WTC11 (cell line): ENCODE results near the gene OPA1. TPM values are rescaled to one million over a fixed set of nuclear protein-coding genes. Genes with fewer than 3 reads are reported as not detected.

ENCODE experiments used
- ATAC-seq: fragments of 200-7000 bp; cut with Tn5 transposase; 2 replicates; pipeline ENCODE4 v1.10.0; 2021; ENCODE audit warnings: mild to moderate bottlenecking, moderate library complexity
- CTCF ChIA-PET: fragments of 300-600 bp; sonication (Branson Sonifier 250); formaldehyde crosslinking; loops from one replicate; lab custom pipeline; 2021; ENCODE audit warnings: antibody characterized with exemption; lab: Charles Lee
- POLR2A ChIA-PET: fragments of 350-600 bp; sonication (Branson Sonifier 250); formaldehyde crosslinking; loops from one replicate; lab custom pipeline; 2021; ENCODE audit warnings: antibody characterized with exemption; lab: Charles Lee
- DNase-seq: peaks from one replicate; pipeline ENCODE4 v3.0.0; 2021; ENCODE audit warnings: low spot score
- H3K27ac Mint-ChIP-seq: 2 replicates; pipeline ENCODE4 v1.8.0; 2021; ENCODE audit warnings: mixed read lengths
- H3K27me3 Mint-ChIP-seq: 2 replicates; pipeline ENCODE4 v1.8.0; 2021; ENCODE audit warnings: low read depth, mild to moderate bottlenecking, moderate library complexity, mixed read lengths
- H3K36me3 Mint-ChIP-seq: 2 replicates; pipeline ENCODE4 v1.8.0; 2021; ENCODE audit warnings: mixed read lengths
- H3K4me1 Mint-ChIP-seq: 2 replicates; pipeline ENCODE4 v1.8.0; 2022; ENCODE audit warnings: mixed read lengths
- H3K4me3 Mint-ChIP-seq: 2 replicates; pipeline ENCODE4 v1.8.0; 2021; ENCODE audit warnings: mild to moderate bottlenecking, moderate library complexity, mixed read lengths
- H3K9me3 Mint-ChIP-seq: 2 replicates; pipeline ENCODE4 v1.8.0; 2021; ENCODE audit warnings: mixed read lengths
- CBFB ChIP-seq: sonication (generic); formaldehyde crosslinking; IDR thresholded peaks from 2 replicates; pipeline ENCODE4 v1.8.1; 2022; ENCODE audit warnings: mild to moderate bottlenecking, low read depth, missing genetic modification reagents
- ESRRA ChIP-seq: sonication (generic); formaldehyde crosslinking; IDR thresholded peaks from 2 replicates; pipeline ENCODE4 v1.8.1; 2022; ENCODE audit warnings: mild to moderate bottlenecking, missing genetic modification reagents, borderline replicate concordance
- ETV6 ChIP-seq: sonication (generic); formaldehyde crosslinking; IDR thresholded peaks from 2 replicates; pipeline ENCODE4 v1.8.1; 2022; ENCODE audit warnings: mild to moderate bottlenecking, missing genetic modification reagents
- FOXK1 ChIP-seq: sonication (generic); formaldehyde crosslinking; IDR thresholded peaks from 2 replicates; pipeline ENCODE4 v1.8.0; 2022; ENCODE audit warnings: mild to moderate bottlenecking, moderate library complexity, missing genetic modification reagents
- GABPB1 ChIP-seq: sonication (generic); formaldehyde crosslinking; IDR thresholded peaks from 2 replicates; pipeline ENCODE4 v1.8.1; 2023; ENCODE audit warnings: mild to moderate bottlenecking, missing genetic modification reagents
- HMGA2 ChIP-seq: fragments of 250-450 bp; sonication (Bioruptor Pico); IDR thresholded peaks from 2 replicates; pipeline ENCODE4 v1.4.0; 2021; ENCODE audit warnings: mild to moderate bottlenecking, moderate library complexity
- MXD4 ChIP-seq: fragments of 250-450 bp; sonication (Bioruptor Pico); IDR thresholded peaks from 2 replicates; pipeline ENCODE4 v1.8.0; 2021; ENCODE audit warnings: mild to moderate bottlenecking, moderate library complexity, borderline replicate concordance
- NR1H2 ChIP-seq: sonication (generic); formaldehyde crosslinking; IDR thresholded peaks from 2 replicates; pipeline ENCODE4 v1.9.0; 2021; ENCODE audit warnings: mild to moderate bottlenecking, moderate library complexity, missing genetic modification reagents
- OVOL2 ChIP-seq: fragments of 250-450 bp; sonication (Bioruptor Pico); IDR thresholded peaks from 2 replicates; pipeline ENCODE4 v1.9.0; 2021; ENCODE audit warnings: mild to moderate bottlenecking, borderline replicate concordance
- PRRX2 ChIP-seq: fragments of 250-450 bp; sonication (Bioruptor Pico); IDR thresholded peaks from 2 replicates; pipeline ENCODE4 v1.8.0; 2021; ENCODE audit warnings: mild to moderate bottlenecking
- TEAD1 ChIP-seq: sonication (generic); formaldehyde crosslinking; IDR thresholded peaks from 2 replicates; pipeline ENCODE4 v1.8.0; 2022; ENCODE audit warnings: mild to moderate bottlenecking, missing genetic modification reagents
- ZBTB21 ChIP-seq: sonication (generic); formaldehyde crosslinking; IDR thresholded peaks from 2 replicates; pipeline ENCODE4 v1.8.1; 2023; ENCODE audit warnings: mild to moderate bottlenecking, missing genetic modification reagents, borderline replicate concordance
- ZNF121 ChIP-seq: sonication (generic); formaldehyde crosslinking; IDR thresholded peaks from 2 replicates; pipeline ENCODE4 v1.8.0; 2023; ENCODE audit warnings: missing genetic modification reagents
- ZNF416 ChIP-seq: fragments of 250-450 bp; sonication (Bioruptor Pico); IDR thresholded peaks from 2 replicates; pipeline ENCODE4 v1.9.0; 2021; ENCODE audit warnings: mild to moderate bottlenecking, inconsistent platforms
- total RNA-seq: library from RNA; stranded (reverse); gene quantifications from 3 replicates; pipeline ENCODE4 v1.2.3, GENCODE V29; 2021
- TF ChIP-seq, protein P1 (sequence below): sonication (generic); formaldehyde crosslinking; IDR thresholded peaks from 2 replicates; pipeline ENCODE4 v1.8.0; 2023; ENCODE audit warnings: mild to moderate bottlenecking, missing genetic modification reagents
- TF ChIP-seq, protein P2 (sequence below): sonication (generic); formaldehyde crosslinking; IDR thresholded peaks from 2 replicates; pipeline ENCODE4 v1.8.0; 2022; ENCODE audit warnings: mild to moderate bottlenecking, missing genetic modification reagents
- TF ChIP-seq, protein P3 (sequence below): sonication (generic); formaldehyde crosslinking; IDR thresholded peaks from 2 replicates; pipeline ENCODE4 v1.8.0; 2022; ENCODE audit warnings: missing genetic modification reagents
- TF ChIP-seq, protein P4 (sequence below): sonication (generic); formaldehyde crosslinking; IDR thresholded peaks from 2 replicates; pipeline ENCODE4 v1.8.1; 2022; ENCODE audit warnings: low read depth, missing genetic modification reagents, borderline replicate concordance
- TF ChIP-seq, protein P5 (sequence below): sonication (generic); formaldehyde crosslinking; IDR thresholded peaks from 2 replicates; pipeline ENCODE4 v1.8.1; 2022; ENCODE audit warnings: missing genetic modification reagents, borderline replicate concordance
- TF ChIP-seq, protein P6 (sequence below): fragments of 250-450 bp; sonication (Bioruptor Pico); IDR thresholded peaks from 2 replicates; pipeline ENCODE4 v1.8.0; 2021; ENCODE audit warnings: mild to moderate bottlenecking

Gene OPA1
- total RNA-seq, 1 experiment from 2014 or later = 84.7 TPM

DNA sequence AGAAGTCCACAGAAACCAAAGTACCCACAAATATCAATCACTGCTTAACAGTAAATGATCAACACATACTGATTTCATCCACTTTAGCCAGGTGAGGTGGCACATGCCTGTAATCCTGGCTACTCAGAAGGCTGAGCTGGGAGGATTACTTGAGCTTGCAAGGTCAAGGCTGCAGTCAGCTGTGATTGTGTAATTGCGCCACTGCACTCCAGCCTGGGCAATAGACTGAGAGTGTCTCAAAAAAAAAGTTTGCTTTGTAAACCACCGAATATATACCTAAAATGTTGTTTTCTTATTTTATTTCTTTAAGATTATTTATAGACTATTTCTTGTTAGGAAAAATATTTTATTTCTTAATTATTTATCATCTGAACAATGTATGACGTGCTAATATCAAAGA, 29.6 kb upstream of the OPA1 start:
- Mint-ChIP-seq H3K36me3 (no peaks in the 10 kb centered on the region), H3K27ac (no peak overlapping the region), H3K27me3 (no peaks in the 10 kb centered on the region), H3K9me3 (no peaks in the 10 kb centered on the region), H3K4me1 (no peaks in the 10 kb centered on the region), H3K4me3 (no peak overlapping the region)
- CTCF ChIA-PET = interaction anchor here (1.1 to 1.5 kb wide), 3 partner anchors 9 to 372 kb away, joined by 4 to 6 read pairs (median 4); partner anchors contain the start of gene ATP13A4
- ATAC-seq (no peak), DNase-seq (no peak)
- TF ChIP-seq, protein P1, sequence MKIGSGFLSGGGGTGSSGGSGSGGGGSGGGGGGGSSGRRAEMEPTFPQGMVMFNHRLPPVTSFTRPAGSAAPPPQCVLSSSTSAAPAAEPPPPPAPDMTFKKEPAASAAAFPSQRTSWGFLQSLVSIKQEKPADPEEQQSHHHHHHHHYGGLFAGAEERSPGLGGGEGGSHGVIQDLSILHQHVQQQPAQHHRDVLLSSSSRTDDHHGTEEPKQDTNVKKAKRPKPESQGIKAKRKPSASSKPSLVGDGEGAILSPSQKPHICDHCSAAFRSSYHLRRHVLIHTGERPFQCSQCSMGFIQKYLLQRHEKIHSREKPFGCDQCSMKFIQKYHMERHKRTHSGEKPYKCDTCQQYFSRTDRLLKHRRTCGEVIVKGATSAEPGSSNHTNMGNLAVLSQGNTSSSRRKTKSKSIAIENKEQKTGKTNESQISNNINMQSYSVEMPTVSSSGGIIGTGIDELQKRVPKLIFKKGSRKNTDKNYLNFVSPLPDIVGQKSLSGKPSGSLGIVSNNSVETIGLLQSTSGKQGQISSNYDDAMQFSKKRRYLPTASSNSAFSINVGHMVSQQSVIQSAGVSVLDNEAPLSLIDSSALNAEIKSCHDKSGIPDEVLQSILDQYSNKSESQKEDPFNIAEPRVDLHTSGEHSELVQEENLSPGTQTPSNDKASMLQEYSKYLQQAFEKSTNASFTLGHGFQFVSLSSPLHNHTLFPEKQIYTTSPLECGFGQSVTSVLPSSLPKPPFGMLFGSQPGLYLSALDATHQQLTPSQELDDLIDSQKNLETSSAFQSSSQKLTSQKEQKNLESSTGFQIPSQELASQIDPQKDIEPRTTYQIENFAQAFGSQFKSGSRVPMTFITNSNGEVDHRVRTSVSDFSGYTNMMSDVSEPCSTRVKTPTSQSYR (CRISPR knock-in tag) = no peak
- TF ChIP-seq NR1H2 (no peak), TEAD1 (CRISPR knock-in tag) (no peak), HMGA2 (CRISPR knock-in tag) (no peak), CBFB (no peak), FOXK1 (CRISPR knock-in tag) (no peak), ZNF416 (CRISPR knock-in tag) (no peak), PRRX2 (CRISPR knock-in tag) (no peak), ZBTB21 (CRISPR knock-in tag) (no peak), ETV6 (no peak), GABPB1 (CRISPR knock-in tag) (no peak), MXD4 (CRISPR knock-in tag) (no peak), OVOL2 (CRISPR knock-in tag) (no peak), ESRRA (CRISPR knock-in tag) (no peak), ZNF121 (CRISPR knock-in tag) (no peak)
- TF ChIP-seq, protein P2, sequence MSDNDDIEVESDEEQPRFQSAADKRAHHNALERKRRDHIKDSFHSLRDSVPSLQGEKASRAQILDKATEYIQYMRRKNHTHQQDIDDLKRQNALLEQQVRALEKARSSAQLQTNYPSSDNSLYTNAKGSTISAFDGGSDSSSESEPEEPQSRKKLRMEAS (CRISPR knock-in tag) = no peak
- TF ChIP-seq, protein P3, sequence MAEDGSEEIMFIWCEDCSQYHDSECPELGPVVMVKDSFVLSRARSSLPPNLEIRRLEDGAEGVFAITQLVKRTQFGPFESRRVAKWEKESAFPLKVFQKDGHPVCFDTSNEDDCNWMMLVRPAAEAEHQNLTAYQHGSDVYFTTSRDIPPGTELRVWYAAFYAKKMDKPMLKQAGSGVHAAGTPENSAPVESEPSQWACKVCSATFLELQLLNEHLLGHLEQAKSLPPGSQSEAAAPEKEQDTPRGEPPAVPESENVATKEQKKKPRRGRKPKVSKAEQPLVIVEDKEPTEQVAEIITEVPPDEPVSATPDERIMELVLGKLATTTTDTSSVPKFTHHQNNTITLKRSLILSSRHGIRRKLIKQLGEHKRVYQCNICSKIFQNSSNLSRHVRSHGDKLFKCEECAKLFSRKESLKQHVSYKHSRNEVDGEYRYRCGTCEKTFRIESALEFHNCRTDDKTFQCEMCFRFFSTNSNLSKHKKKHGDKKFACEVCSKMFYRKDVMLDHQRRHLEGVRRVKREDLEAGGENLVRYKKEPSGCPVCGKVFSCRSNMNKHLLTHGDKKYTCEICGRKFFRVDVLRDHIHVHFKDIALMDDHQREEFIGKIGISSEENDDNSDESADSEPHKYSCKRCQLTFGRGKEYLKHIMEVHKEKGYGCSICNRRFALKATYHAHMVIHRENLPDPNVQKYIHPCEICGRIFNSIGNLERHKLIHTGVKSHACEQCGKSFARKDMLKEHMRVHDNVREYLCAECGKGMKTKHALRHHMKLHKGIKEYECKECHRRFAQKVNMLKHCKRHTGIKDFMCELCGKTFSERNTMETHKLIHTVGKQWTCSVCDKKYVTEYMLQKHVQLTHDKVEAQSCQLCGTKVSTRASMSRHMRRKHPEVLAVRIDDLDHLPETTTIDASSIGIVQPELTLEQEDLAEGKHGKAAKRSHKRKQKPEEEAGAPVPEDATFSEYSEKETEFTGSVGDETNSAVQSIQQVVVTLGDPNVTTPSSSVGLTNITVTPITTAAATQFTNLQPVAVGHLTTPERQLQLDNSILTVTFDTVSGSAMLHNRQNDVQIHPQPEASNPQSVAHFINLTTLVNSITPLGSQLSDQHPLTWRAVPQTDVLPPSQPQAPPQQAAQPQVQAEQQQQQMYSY (CRISPR knock-in tag) = no peak
- TF ChIP-seq, protein P4, sequence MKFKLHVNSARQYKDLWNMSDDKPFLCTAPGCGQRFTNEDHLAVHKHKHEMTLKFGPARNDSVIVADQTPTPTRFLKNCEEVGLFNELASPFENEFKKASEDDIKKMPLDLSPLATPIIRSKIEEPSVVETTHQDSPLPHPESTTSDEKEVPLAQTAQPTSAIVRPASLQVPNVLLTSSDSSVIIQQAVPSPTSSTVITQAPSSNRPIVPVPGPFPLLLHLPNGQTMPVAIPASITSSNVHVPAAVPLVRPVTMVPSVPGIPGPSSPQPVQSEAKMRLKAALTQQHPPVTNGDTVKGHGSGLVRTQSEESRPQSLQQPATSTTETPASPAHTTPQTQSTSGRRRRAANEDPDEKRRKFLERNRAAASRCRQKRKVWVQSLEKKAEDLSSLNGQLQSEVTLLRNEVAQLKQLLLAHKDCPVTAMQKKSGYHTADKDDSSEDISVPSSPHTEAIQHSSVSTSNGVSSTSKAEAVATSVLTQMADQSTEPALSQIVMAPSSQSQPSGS (CRISPR knock-in tag) = no peak
- TF ChIP-seq, protein P5, sequence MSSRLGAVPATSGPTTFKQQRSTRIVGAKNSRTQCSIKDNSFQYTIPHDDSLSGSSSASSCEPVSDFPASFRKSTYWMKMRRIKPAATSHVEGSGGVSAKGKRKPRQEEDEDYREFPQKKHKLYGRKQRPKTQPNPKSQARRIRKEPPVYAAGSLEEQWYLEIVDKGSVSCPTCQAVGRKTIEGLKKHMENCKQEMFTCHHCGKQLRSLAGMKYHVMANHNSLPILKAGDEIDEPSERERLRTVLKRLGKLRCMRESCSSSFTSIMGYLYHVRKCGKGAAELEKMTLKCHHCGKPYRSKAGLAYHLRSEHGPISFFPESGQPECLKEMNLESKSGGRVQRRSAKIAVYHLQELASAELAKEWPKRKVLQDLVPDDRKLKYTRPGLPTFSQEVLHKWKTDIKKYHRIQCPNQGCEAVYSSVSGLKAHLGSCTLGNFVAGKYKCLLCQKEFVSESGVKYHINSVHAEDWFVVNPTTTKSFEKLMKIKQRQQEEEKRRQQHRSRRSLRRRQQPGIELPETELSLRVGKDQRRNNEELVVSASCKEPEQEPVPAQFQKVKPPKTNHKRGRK (CRISPR knock-in tag) = no peak
- TF ChIP-seq, protein P6, sequence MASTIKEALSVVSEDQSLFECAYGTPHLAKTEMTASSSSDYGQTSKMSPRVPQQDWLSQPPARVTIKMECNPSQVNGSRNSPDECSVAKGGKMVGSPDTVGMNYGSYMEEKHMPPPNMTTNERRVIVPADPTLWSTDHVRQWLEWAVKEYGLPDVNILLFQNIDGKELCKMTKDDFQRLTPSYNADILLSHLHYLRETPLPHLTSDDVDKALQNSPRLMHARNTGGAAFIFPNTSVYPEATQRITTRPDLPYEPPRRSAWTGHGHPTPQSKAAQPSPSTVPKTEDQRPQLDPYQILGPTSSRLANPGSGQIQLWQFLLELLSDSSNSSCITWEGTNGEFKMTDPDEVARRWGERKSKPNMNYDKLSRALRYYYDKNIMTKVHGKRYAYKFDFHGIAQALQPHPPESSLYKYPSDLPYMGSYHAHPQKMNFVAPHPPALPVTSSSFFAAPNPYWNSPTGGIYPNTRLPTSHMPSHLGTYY (CRISPR knock-in tag) = no peak
- POLR2A ChIA-PET = no interaction called here
